Aorta (tissue), 5 donors: Measurements from ENCODE around the gene RBM12. TPM values are rescaled to one million over a fixed set of nuclear protein-coding genes. Genes with fewer than 3 reads are reported as not detected.

ENCODE experiments used
- ATAC-seq: fragments of 200-7000 bp; cut with Tn5 transposase; one replicate; pipeline ENCODE4 v1.9.1; 2022; ENCODE audit warnings: moderate library complexity; ENCODE audit not compliant: low FRiP score
- DNase-seq, 2 donors: peaks; one replicate each; pipeline ENCODE4 v3.0.0-alpha.2; 2020
- H3K27ac ChIP-seq, 2 donors: one replicate each; pipeline ENCODE4 v1.5.1; 2013; ENCODE audit warnings: low read length in 2 of 2, mild to moderate bottlenecking in 2 of 2, moderate library complexity in 2 of 2, control low read depth in 1 of 2, inconsistent platforms in 1 of 2, low read depth in 1 of 2
- H3K27me3 ChIP-seq, 2 donors: one replicate each; pipeline ENCODE4 v1.6.1; 2013; ENCODE audit warnings: control low read depth in 1 of 2, low read length in 1 of 2, mild to moderate bottlenecking in 1 of 2, moderate library complexity in 1 of 2; ENCODE audit not compliant: insufficient read depth in 2 of 2, control insufficient read depth in 1 of 2
- H3K36me3 ChIP-seq, 2 donors: one replicate each; pipeline ENCODE4 v1.6.1; 2013; ENCODE audit warnings: control low read depth in 1 of 2, low read length in 1 of 2, mild to moderate bottlenecking in 1 of 2; ENCODE audit not compliant: insufficient read depth in 2 of 2, control insufficient read depth in 1 of 2
- H3K4me1 ChIP-seq, 2 donors: one replicate each; pipeline ENCODE4 v1.6.1; 2013; ENCODE audit warnings: low read length in 2 of 2, control low read depth in 1 of 2, mild to moderate bottlenecking in 1 of 2, moderate library complexity in 1 of 2; ENCODE audit not compliant: insufficient read depth in 2 of 2, control insufficient read depth in 1 of 2
- H3K4me3 ChIP-seq, 2 donors: one replicate each; pipeline ENCODE4 v1.5.1; 2013; ENCODE audit warnings: low read length in 2 of 2, control low read depth in 1 of 2, mild to moderate bottlenecking in 1 of 2
- H3K9me3 ChIP-seq: one replicate; pipeline ENCODE4 v1.6.1; 2013; ENCODE audit warnings: mild to moderate bottlenecking, low read length; ENCODE audit not compliant: control insufficient read depth
- WGBS, 2 donors: extraction: QIAGEN DNeasy Blood & Tissue Kit; methylation state at CpG; one replicate each; pipeline ENCODE4 v1.1.7; 2013; 5-methylcytosine and 5-hydroxymethylcytosine counted together
- intact Hi-C, 2 donors: fragments of 100-400 bp; cut with DNase I; formaldehyde crosslinking; loops; one replicate each; pipeline versions ENCODE4 v1.14.2 to v1.15.0; 2022
- polyA plus RNA-seq, 2 donors: library from polyadenylated mRNA; stranded (reverse); fragments of 200-250 nt; gene quantifications; one replicate each; pipeline ENCODE4 v1.2.3, GENCODE V29; 2013
- total RNA-seq, 2 donors: library from RNA; stranded (reverse); fragmentation: NEBNext Ultra II Directional; extraction: Animal tissue kit (Norgen Biotek cat#: 25700); gene quantifications; one replicate each; pipeline ENCODE4 v1.2.1, GENCODE V29; 2021
- donor health status: healthy with polysubstance abuse.
- donor health status: Bipolar disorder and iron deficiency.
- donor health status: DM: no; HTN: no; CAD: no.
- donor health status: DM: no; HTN: no; CAD: no.
- donor health status: DM: yes; HTN: yes; CAD: no.

RBM12 gene
- total and polyA plus RNA-seq, 4 donors, result 8.5 to 79.3 (median 44.4) TPM

GRCh38 chr20:35625584-35626385 is 38.9 kb downstream of the RBM12 start:
- no peak for ATAC-seq
- H3K4me1 ChIP-seq, result no peaks in the 10 kb centered on the region
- peaks cover 5 to 13% of the 10 kb centered on the region in 2 donors for H3K36me3 ChIP-seq
- H3K27me3 ChIP-seq, result no peaks in the 10 kb centered on the region
- no peak overlapping the region for H3K27ac ChIP-seq
- H3K9me3 ChIP-seq, result no peaks in the 10 kb centered on the region
- DNase-seq, result no peak
- 75 to 78% methylated on average over 6 of the region's 6 CpGs for WGBS, 2 donors
- H3K4me3 ChIP-seq, result no peak overlapping the region
- intact Hi-C loops, result no loop called here

DNA sequence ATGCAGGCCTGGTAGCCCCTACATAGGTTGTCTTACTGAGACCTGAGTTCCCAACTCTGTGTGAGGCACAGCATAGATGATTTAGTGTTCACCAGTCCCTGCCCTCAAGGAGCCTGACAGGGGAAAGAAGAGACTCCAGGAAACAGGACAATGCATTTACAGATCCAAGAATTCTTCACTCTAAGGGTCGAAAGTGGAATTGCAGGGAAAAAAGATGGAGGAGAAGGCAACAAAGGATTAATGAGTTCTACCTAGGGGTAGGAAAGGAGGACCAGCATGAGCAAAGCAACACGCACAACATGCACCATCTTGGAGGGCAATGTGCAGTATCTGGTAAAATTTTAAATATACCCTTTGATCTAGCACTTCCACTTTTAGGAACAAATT is 43.1 kb downstream of the RBM12 start:
- ATAC-seq, result no peak

GRCh38 chr20:35620818-35621559 is 43.7 kb downstream of the RBM12 start:
- H3K9me3 ChIP-seq, result no peaks in the 10 kb centered on the region
- H3K27ac ChIP-seq, result no peak overlapping the region
- DNase-seq (no peak), ATAC-seq (no peak)
- H3K36me3 ChIP-seq, result peaks cover 0 to under 1% of the 10 kb centered on the region in 2 donors
- H3K27me3 ChIP-seq, result no peaks in the 10 kb centered on the region
- H3K4me1 ChIP-seq, result no peaks in the 10 kb centered on the region
- 89 to 91% methylated on average over 11 of the region's 11 CpGs for WGBS, 2 donors
- H3K4me3 ChIP-seq, result no peak overlapping the region
- intact Hi-C loops, result no loop called here

More for the DNA sequence above, 43.1 kb downstream of the RBM12 start:
- Histone ChIP-seq H3K4me1 (no peaks in the 10 kb centered on the region), H3K9me3 (no peaks in the 10 kb centered on the region), H3K4me3 (no peak overlapping the region), H3K36me3 (peaks cover 0 to 4% of the 10 kb centered on the region in 2 donors), H3K27ac (no peak overlapping the region), H3K27me3 (no peaks in the 10 kb centered on the region)
- no peak for DNase-seq
- intact Hi-C loops, result no loop called here
- WGBS, 2 donors, result 85 to 89% methylated on average over 2 of the region's 2 CpGs

GRCh38 chr20:35619196-35620095 is 45.3 kb downstream of the RBM12 start:
- no peaks in the 10 kb centered on the region for H3K9me3 ChIP-seq
- intact Hi-C loops, result loop anchor here in 1 of 2 donors (5.0 kb wide), 1 partner anchor 43 kb away; the partner anchor contains the start of genes CPNE1 and RBM12
- H3K27me3 ChIP-seq, result no peaks in the 10 kb centered on the region
- H3K27ac ChIP-seq, result no peak overlapping the region
- ATAC-seq (peak; percentile 51), DNase-seq (peak; percentile 85 to 92)
- no peaks in the 10 kb centered on the region for H3K4me1 ChIP-seq
- WGBS, 2 donors, result 7% methylated on average over 49 of the region's 49 CpGs
- H3K36me3 ChIP-seq, result no peaks in the 10 kb centered on the region
- H3K4me3 ChIP-seq, result peak overlapping the region; percentile 10 to 50

DNA sequence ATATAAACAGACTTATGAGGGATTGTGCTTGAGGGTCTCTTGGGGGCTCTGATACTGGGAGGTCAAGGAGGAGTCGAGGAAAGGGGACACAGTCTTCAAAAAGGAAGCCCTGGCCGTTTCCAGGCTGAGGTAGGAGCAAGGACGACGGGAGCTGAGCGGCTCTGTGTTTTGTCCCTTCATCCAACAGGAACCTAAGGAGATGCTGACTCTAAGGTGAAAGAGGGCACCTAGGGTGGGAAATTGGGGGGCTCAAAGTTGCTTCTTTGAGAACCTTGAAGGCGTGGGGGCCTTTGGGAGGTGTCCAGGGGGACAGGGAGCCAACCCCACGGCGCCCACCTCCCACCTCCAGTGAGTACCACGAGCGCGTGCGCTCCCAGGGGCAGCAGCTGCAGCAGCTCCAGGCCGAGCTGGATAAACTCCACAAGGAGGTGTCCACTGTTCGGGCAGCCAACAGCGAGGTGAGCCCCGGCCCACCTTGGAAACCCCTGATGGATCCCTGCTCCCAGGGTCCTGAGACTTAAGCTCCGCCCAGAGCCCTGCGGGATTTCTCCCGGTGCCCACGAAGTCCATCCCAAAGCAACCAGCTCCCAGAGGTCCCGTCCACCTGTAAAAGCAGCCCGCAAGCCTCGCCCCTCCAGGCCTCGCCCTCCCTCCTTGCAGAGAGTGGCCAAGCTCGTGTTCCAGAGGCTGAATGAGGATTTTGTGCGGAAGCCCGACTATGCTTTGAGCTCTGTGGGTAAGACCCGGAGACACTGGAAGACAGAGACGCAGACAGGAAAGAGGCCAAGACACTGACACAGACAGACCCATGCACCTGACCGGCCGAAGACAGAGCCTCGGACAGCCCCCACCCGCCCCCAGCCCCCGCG is 46.2 kb downstream of the RBM12 start:
- Histone ChIP-seq H3K36me3 (no peaks in the 10 kb centered on the region), H3K4me1 (no peaks in the 10 kb centered on the region), H3K27me3 (no peaks in the 10 kb centered on the region), H3K9me3 (no peaks in the 10 kb centered on the region), H3K4me3 (peak overlapping the region; percentile 10 to 50), H3K27ac (no peak overlapping the region)
- intact Hi-C loops, result loop anchor here in 1 of 2 donors (5.0 kb wide), 1 partner anchor 44 kb away; the partner anchor contains the start of genes CPNE1 and RBM12
- peak in 1 of 2 donors; percentile 79 for DNase-seq
- 2% methylated on average over 35 of the region's 35 CpGs for WGBS, 2 donors
- no peak for ATAC-seq

GRCh38 chr20:35617397-35618262 is 47.1 kb downstream of the RBM12 start:
- no peaks in the 10 kb centered on the region for H3K27me3 ChIP-seq
- WGBS, 2 donors, result 4 to 5% methylated on average over 22 of the region's 22 CpGs
- no peaks in the 10 kb centered on the region for H3K36me3 ChIP-seq
- no peaks in the 10 kb centered on the region for H3K4me1 ChIP-seq
- H3K4me3 ChIP-seq, result peak overlapping the region; percentile 2 to 5
- ATAC-seq (no peak), DNase-seq (peak; percentile 78 to 85)
- intact Hi-C loops, result loop anchor here in 1 of 2 donors (5.0 kb wide), 1 partner anchor 45 kb away; the partner anchor contains the start of genes CPNE1 and RBM12
- no peaks in the 10 kb centered on the region for H3K9me3 ChIP-seq
- no peak overlapping the region for H3K27ac ChIP-seq
